GM21515 (cell line): Measurements from ENCODE around the gene ACAD11.
"Not testable (repeated sequence)": the region's sequence is repeated elsewhere in the genome, so short reads cannot be mapped to it uniquely, and the experiment has no call there.

Experiments used
- ATAC-seq: cut with Tn5 transposase; IDR thresholded peaks from one replicate; pipeline ENCODE4 v1.9.1; 2021; ENCODE audit not compliant: unreplicated experiment

ACAD11 gene

GRCh38 chr3:132650153-132650552 is 9.5 kb downstream of the ACAD11 start:
- no peak for ATAC-seq

GRCh38 chr3:132645058-132645457 is 14.6 kb downstream of the ACAD11 start:
- ATAC-seq = no peak

GRCh38 chr3:132643366-132643765 is 16.2 kb downstream of the ACAD11 start:
- ATAC-seq = no peak

- ATAC-seq = no peak
Observed at GRCh38 chr3:132642539-132642847, 17.1 kb downstream of the ACAD11 start.

- peak; percentile 62 for ATAC-seq
Observed at GRCh38 chr3:132641837-132642538, 17.6 kb downstream of the ACAD11 start.

- ATAC-seq = not testable (repeated sequence)
Observed at GRCh38 chr3:132641427-132641826, 18.2 kb downstream of the ACAD11 start.

- no peak for ATAC-seq
Observed at GRCh38 chr3:132638706-132639105, 20.9 kb downstream of the ACAD11 start.

- no peak for ATAC-seq
Observed at GRCh38 chr3:132637590-132637989, 22.0 kb downstream of the ACAD11 start.

- no peak for ATAC-seq
Observed at GRCh38 chr3:132635052-132635451, 24.6 kb downstream of the ACAD11 start.

GRCh38 chr3:132630612-132631011 is 29.0 kb downstream of the ACAD11 start:
- no peak for ATAC-seq

GRCh38 chr3:132629928-132630327 is 29.7 kb downstream of the ACAD11 start:
- ATAC-seq = no peak

- no peak for ATAC-seq
Observed at GRCh38 chr3:132628157-132628556, 31.5 kb downstream of the ACAD11 start.

- ATAC-seq = no peak
Observed at GRCh38 chr3:132626955-132627354, 32.7 kb downstream of the ACAD11 start.

- ATAC-seq = peak; percentile 79
Observed at GRCh38 chr3:132625613-132626012, 34.0 kb downstream of the ACAD11 start.

GRCh38 chr3:132624790-132625189 is 34.8 kb downstream of the ACAD11 start:
- no peak for ATAC-seq

GRCh38 chr3:132623646-132624045 is 36.0 kb downstream of the ACAD11 start:
- no peak for ATAC-seq

GRCh38 chr3:132622761-132623160 is 36.8 kb downstream of the ACAD11 start:
- no peak for ATAC-seq

- no peak for ATAC-seq
Observed at GRCh38 chr3:132622148-132622547, 37.5 kb downstream of the ACAD11 start.

GRCh38 chr3:132616780-132617179 is 42.8 kb downstream of the ACAD11 start:
- no peak for ATAC-seq

- ATAC-seq = no peak
Observed at GRCh38 chr3:132615881-132616280, 43.7 kb downstream of the ACAD11 start.

- ATAC-seq = not testable (repeated sequence)
Observed at GRCh38 chr3:132615301-132615700, 44.3 kb downstream of the ACAD11 start.

- not testable (repeated sequence) for ATAC-seq
Observed at GRCh38 chr3:132606620-132607019, 53.0 kb downstream of the ACAD11 start.

GRCh38 chr3:132606085-132606484 is 53.5 kb downstream of the ACAD11 start:
- ATAC-seq = no peak
